Measurements from ENCODE around the gene PCDHGC4. TPM values are rescaled to one million over a fixed set of nuclear protein-coding genes. Genes with fewer than 3 reads are reported as not detected.

PCDHGC4 gene
- total RNA-seq, 1 experiment from 2014 or later = 0.57 TPM

- Histone ChIP-seq H3K36me3 (ENCODE audit: control insufficient read depth, insufficient read depth, low read length) (no peaks in the 10 kb centered on the region), H3K4me3 (ENCODE audit: low read depth in 2 of 2, low read length in 2 of 2) (peak overlapping the region; percentile 90 to 93), H3K27ac (ENCODE audit: low read length) (no peak overlapping the region), H3K27me3 (ENCODE audit: control insufficient read depth, insufficient read depth, low read length) (no peaks in the 10 kb centered on the region), H3K9me3 (ENCODE audit: control insufficient read depth, insufficient read depth, low read depth, low read length) (no peaks in the 10 kb centered on the region), H3K4me1 (ENCODE audit: control insufficient read depth, insufficient read depth, low read length) (peaks cover 12% of the 10 kb centered on the region)
- DNase-seq (ENCODE audit: low read depth, low spot score) (no peak), ATAC-seq (no peak)
- in situ Hi-C loops (cut with HindIII; ENCODE audit: low pct_unique_long_range_greater_than_20kb, low sequenced_read_pairs) = no loop called here
- intact Hi-C loops (cut with micrococcal nuclease; ENCODE audit: unreplicated experiment) = no loop called here
- no TSS peak for BruUV-seq (replicated peaks)
- POLR2A ChIA-PET = interaction anchor here (1.2 kb wide), 1 partner anchor 16 kb away, joined by 4 read pairs; no protein-coding TSS in a partner anchor
- TF ChIP-seq TCF7L2 (IDR thresholded peaks at IDR 0.05; ENCODE audit: low read depth, low read length) = no peak
- no peak for TF ChIP-seq SIN3A (IDR thresholded peaks at IDR 0.05; ENCODE audit: borderline replicate concordance, insufficient read depth, low read depth, low read length)
- no peak for TF ChIP-seq CTCF (IDR thresholded peaks at IDR 0.05)
- TF ChIP-seq REST (IDR thresholded peaks at IDR 0.05; ENCODE audit: insufficient read depth in 1 of 2, low read depth in 2 of 2, low read length in 1 of 2) = no peak
- TF ChIP-seq POLR2AphosphoS5 (IDR thresholded peaks at IDR 0.05; ENCODE audit: low read depth, low read length) = no peak
- CTCF ChIA-PET = interaction anchor here (0.5 to 0.7 kb wide), 3 partner anchors 26 to 391 kb away, joined by 3 to 4 read pairs (median 3); partner anchors contain the start of gene PCDHGB7
Measured at GRCh38 chr5:141477044-141477575, 7.7 kb upstream of the PCDHGC4 start.

GRCh38 chr5:141477815-141478214 lies 7.0 kb upstream of the PCDHGC4 start:
- ATAC-seq (no peak), DNase-seq (ENCODE audit: low read depth, low spot score) (no peak)
- no TSS peak for BruUV-seq (replicated peaks)
- in situ Hi-C loops (cut with HindIII; ENCODE audit: low pct_unique_long_range_greater_than_20kb, low sequenced_read_pairs) (no loop called here), intact Hi-C loops (cut with micrococcal nuclease; ENCODE audit: unreplicated experiment) (no loop called here)
- TF ChIP-seq SIN3A (IDR thresholded peaks at IDR 0.05; ENCODE audit: borderline replicate concordance, insufficient read depth, low read depth, low read length) = no peak
- TF ChIP-seq POLR2AphosphoS5 (IDR thresholded peaks at IDR 0.05; ENCODE audit: low read depth, low read length) = no peak
- TF ChIP-seq CTCF (IDR thresholded peaks at IDR 0.05) = no peak
- TF ChIP-seq REST (IDR thresholded peaks at IDR 0.05; ENCODE audit: insufficient read depth in 1 of 2, low read depth in 2 of 2, low read length in 1 of 2) = no peak
- TF ChIP-seq TCF7L2 (IDR thresholded peaks at IDR 0.05; ENCODE audit: low read depth, low read length) = no peak
- Histone ChIP-seq H3K9me3 (ENCODE audit: control insufficient read depth, insufficient read depth, low read depth, low read length) (no peaks in the 10 kb centered on the region), H3K27me3 (ENCODE audit: control insufficient read depth, insufficient read depth, low read length) (no peaks in the 10 kb centered on the region), H3K36me3 (ENCODE audit: control insufficient read depth, insufficient read depth, low read length) (no peaks in the 10 kb centered on the region), H3K27ac (ENCODE audit: low read length) (no peak overlapping the region), H3K4me3 (ENCODE audit: low read depth in 2 of 2, low read length in 2 of 2) (peak overlapping the region in 1 of 2 experiments; percentile 8; a peak in 1 of 4 replicates), H3K4me1 (ENCODE audit: control insufficient read depth, insufficient read depth, low read length) (peaks cover 12% of the 10 kb centered on the region)
- CTCF ChIA-PET = no interaction called here
- POLR2A ChIA-PET = no interaction called here
